Measurements from ENCODE around the gene FLAD1. TPM values are rescaled to one million over a fixed set of nuclear protein-coding genes. Genes with fewer than 3 reads are reported as not detected.

Gene FLAD1
- total RNA-seq, 4 donors from 2014 or later, result 19.5 to 29.6 (median 23.0) TPM

DNA sequence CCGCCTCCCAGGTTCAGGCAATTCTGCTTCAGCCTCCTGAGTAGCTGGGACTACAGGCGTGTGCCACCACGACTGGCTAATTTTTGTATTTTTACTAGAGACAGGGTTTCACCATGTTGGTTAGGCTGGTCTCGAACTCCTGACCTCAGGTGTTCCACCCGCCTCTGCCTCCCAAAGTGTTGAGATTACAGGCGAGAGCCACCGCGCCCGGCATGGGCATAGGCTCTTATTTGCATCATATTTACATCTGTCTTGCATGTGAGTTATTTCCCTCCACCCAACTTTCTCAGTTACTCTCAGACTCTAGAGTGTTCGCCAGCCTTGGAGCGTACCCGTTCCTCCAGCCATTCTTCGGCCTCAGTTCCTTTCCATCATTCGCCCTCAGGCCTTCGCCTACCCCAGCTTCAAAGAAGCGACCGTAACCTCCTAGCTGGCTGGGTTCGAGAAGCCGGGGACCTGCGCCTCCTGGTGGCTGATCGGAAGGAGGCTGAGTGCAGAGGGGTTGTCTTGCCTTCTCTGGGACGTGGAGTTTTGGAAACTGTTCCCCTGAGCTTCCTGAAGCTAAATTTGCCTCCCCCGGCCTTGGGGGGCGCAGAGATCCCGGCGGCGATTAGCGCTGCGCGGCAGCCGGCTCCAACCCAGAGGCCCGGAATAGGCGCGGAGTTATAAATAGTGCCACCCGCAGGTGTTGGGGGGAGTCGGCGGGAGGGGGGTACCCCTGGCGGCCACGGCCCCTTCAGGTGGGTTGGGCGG lies 15.8 kb downstream of the FLAD1 start:
- Histone ChIP-seq H3K36me3 (no peaks in the 10 kb centered on the region), H3K27ac (replicated peaks in 1 of 4) (peak overlapping the region; percentile 97 to 99 (median 98)), H3K9me3 (no peaks in the 10 kb centered on the region), H3K4me3 (peak overlapping the region; percentile 80 to 97 (median 92)), H3K4me1 (peaks cover 17 to 41% (median 36%) of the 10 kb centered on the region in 4 donors), H3K27me3 (no peaks in the 10 kb centered on the region)
- whole genome bisulfite sequencing, result 24% methylated on average over 19 of the region's 40 CpGs
- no peak for DNase-seq (ENCODE audit: extremely low spot score)
- intact Hi-C loops (cut with DNase I), result loop anchor here (5.0 kb wide), 1 partner anchor 37 kb away; the partner anchor contains the start of gene PYGO2
- TF ChIP-seq POLR2A (IDR thresholded peaks at IDR 0.05; ENCODE audit: low read depth) (no peak), POLR2AphosphoS5 (IDR thresholded peaks at IDR 0.05) (peak; percentile 21 to 55), EP300 (IDR thresholded peaks at IDR 0.05) (no peak)
- TF ChIP-seq, protein P1, sequence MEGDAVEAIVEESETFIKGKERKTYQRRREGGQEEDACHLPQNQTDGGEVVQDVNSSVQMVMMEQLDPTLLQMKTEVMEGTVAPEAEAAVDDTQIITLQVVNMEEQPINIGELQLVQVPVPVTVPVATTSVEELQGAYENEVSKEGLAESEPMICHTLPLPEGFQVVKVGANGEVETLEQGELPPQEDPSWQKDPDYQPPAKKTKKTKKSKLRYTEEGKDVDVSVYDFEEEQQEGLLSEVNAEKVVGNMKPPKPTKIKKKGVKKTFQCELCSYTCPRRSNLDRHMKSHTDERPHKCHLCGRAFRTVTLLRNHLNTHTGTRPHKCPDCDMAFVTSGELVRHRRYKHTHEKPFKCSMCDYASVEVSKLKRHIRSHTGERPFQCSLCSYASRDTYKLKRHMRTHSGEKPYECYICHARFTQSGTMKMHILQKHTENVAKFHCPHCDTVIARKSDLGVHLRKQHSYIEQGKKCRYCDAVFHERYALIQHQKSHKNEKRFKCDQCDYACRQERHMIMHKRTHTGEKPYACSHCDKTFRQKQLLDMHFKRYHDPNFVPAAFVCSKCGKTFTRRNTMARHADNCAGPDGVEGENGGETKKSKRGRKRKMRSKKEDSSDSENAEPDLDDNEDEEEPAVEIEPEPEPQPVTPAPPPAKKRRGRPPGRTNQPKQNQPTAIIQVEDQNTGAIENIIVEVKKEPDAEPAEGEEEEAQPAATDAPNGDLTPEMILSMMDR (IDR thresholded peaks at IDR 0.05), result peak; percentile 67 to 85 (median 78)

- 3% methylated on average over 20 of the region's 50 CpGs for WGBS
- Histone ChIP-seq H3K27me3 (no peaks in the 10 kb centered on the region), H3K4me1 (peaks cover 24 to 49% (median 44%) of the 10 kb centered on the region in 4 donors), H3K36me3 (no peaks in the 10 kb centered on the region), H3K4me3 (peak overlapping the region; percentile 80 to 97 (median 92)), H3K9me3 (no peaks in the 10 kb centered on the region), H3K27ac (replicated peaks in 1 of 4) (peak overlapping the region; percentile 97 to 99 (median 98))
- intact Hi-C loops (cut with DNase I), result loop anchor here (5.0 kb wide), 1 partner anchor 37 kb away; the partner anchor contains the start of gene PYGO2
- TF ChIP-seq EP300 (IDR thresholded peaks at IDR 0.05), result no peak
- no peak for DNase-seq (ENCODE audit: extremely low spot score)
Observed at GRCh38 chr1:154999571-155000410, 16.6 kb downstream of the FLAD1 start.

- Histone ChIP-seq H3K36me3 (no peaks in the 10 kb centered on the region), H3K27ac (replicated peaks in 1 of 4) (peak overlapping the region; percentile 97 to 99 (median 98)), H3K9me3 (no peaks in the 10 kb centered on the region), H3K4me1 (peaks cover 29 to 53% (median 46%) of the 10 kb centered on the region in 4 donors), H3K27me3 (no peaks in the 10 kb centered on the region), H3K4me3 (peak overlapping the region; percentile 80 to 97 (median 92))
- 0% methylated on average over 7 of the region's 13 CpGs for WGBS
- intact Hi-C loops (cut with DNase I), result no loop called here
- TF ChIP-seq, protein P1 (IDR thresholded peaks at IDR 0.05), result no peak
- TF ChIP-seq POLR2A (IDR thresholded peaks at IDR 0.05; ENCODE audit: low read depth) (no peak), EP300 (IDR thresholded peaks at IDR 0.05) (no peak), POLR2AphosphoS5 (IDR thresholded peaks at IDR 0.05) (no peak)
- DNase-seq (ENCODE audit: extremely low spot score), result no peak
Observed at GRCh38 chr1:155000411-155000725, 17.2 kb downstream of the FLAD1 start.

DNA sequence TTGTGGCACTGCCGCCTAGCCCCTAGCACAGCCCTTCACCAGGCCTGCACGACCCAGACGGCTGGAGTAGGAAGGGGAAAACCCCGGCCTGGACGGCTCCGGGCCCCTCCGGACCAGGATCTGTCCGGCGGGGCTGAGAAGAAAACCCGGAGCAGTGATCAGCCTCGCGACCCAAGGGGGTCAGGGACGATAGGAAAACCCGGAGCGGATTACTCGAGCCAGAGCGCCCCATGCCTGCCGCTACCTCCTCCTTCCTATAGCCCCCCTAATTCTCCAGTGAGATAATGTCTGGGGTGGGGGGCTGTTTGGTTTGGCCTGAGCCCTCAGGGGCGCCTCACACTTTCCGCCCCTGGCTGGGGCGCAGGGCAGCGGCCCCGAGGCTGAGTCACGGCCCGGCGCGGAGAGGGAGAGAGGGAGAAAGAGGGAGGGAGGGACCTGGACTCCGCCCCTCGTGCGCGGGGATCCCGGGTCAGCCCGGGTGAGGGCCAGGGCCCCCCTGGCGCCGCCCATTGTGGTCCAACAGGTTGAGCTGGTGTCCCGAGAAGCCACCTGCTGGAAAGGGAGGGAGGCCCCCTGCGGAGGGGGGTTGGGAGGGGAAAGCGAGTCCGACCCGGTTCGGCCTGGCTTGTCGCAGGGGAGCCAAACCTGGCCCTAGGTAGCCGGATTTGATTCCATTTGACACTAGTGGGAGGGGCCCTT lies 17.7 kb downstream of the FLAD1 start:
- intact Hi-C loops (cut with DNase I), result no loop called here
- H3K4me3 ChIP-seq, result peak overlapping the region; percentile 80 to 97 (median 92)
- under 1% methylated on average over 24 of the region's 43 CpGs for WGBS
- H3K4me1 ChIP-seq, result peaks cover 34 to 53% (median 46%) of the 10 kb centered on the region in 4 donors
- H3K27ac ChIP-seq (replicated peaks in 1 of 4), result peak overlapping the region; percentile 97 to 99 (median 98)
- H3K36me3 ChIP-seq, result no peaks in the 10 kb centered on the region
- H3K27me3 ChIP-seq, result no peaks in the 10 kb centered on the region
- peak; percentile 80 to 89 for TF ChIP-seq POLR2AphosphoS5 (IDR thresholded peaks at IDR 0.05)
- TF ChIP-seq, protein P1 (IDR thresholded peaks at IDR 0.05), result peak in 1 of 3 experiments; percentile 17
- TF ChIP-seq POLR2A (IDR thresholded peaks at IDR 0.05; ENCODE audit: low read depth), result peak; percentile 93
- TF ChIP-seq EP300 (IDR thresholded peaks at IDR 0.05), result no peak
- no peaks in the 10 kb centered on the region for H3K9me3 ChIP-seq
- DNase-seq (ENCODE audit: extremely low spot score), result no peak
